ENCODE measurements around the gene CCDC33. TPM values are rescaled to one million over a fixed set of nuclear protein-coding genes. Genes with fewer than 3 reads are reported as not detected.

The CCDC33 gene
- total RNA-seq, 1 experiment from 2014 or later: not detected

DNA sequence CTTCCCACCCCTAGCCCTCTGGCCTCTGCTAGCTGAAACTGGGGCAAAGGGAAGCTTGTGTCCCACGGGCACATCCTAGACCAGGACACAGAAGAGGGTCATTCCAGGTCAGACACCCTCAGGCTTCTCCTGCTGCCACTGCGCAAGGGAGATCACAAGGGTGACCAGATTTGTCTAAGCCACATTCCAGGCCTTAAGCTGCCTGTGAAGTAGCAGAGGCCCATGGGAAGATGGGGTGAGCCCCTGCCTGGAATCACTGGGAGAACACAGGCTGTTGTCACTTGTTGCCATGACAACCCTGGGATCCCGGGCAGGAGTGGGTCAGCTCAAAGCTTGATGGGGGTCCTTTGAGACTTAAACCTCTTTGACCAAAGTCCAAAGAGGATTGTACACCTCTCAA lies 44.3 kb upstream of the CCDC33 start:
- no TSS peak for BruUV-seq (replicated peaks)
- no peak for ATAC-seq
- in situ Hi-C loops (cut with HindIII; ENCODE audit: low pct_unique_long_range_greater_than_20kb, low sequenced_read_pairs) (no loop called here), intact Hi-C loops (cut with micrococcal nuclease; ENCODE audit: unreplicated experiment) (no loop called here)
- no peaks in the 10 kb centered on the region for H3K36me3 ChIP-seq (ENCODE audit: control insufficient read depth, insufficient read depth, low read length)
- H3K27ac ChIP-seq (ENCODE audit: low read length): no peak overlapping the region
- H3K4me3 ChIP-seq (ENCODE audit: low read depth in 2 of 2, low read length in 2 of 2): no peak overlapping the region
- CTCF ChIA-PET: no interaction called here
- H3K27me3 ChIP-seq (ENCODE audit: control insufficient read depth, insufficient read depth, low read length): no peaks in the 10 kb centered on the region
- no peaks in the 10 kb centered on the region for H3K9me3 ChIP-seq (ENCODE audit: control insufficient read depth, insufficient read depth, low read depth, low read length)
- TF ChIP-seq, protein P1, sequence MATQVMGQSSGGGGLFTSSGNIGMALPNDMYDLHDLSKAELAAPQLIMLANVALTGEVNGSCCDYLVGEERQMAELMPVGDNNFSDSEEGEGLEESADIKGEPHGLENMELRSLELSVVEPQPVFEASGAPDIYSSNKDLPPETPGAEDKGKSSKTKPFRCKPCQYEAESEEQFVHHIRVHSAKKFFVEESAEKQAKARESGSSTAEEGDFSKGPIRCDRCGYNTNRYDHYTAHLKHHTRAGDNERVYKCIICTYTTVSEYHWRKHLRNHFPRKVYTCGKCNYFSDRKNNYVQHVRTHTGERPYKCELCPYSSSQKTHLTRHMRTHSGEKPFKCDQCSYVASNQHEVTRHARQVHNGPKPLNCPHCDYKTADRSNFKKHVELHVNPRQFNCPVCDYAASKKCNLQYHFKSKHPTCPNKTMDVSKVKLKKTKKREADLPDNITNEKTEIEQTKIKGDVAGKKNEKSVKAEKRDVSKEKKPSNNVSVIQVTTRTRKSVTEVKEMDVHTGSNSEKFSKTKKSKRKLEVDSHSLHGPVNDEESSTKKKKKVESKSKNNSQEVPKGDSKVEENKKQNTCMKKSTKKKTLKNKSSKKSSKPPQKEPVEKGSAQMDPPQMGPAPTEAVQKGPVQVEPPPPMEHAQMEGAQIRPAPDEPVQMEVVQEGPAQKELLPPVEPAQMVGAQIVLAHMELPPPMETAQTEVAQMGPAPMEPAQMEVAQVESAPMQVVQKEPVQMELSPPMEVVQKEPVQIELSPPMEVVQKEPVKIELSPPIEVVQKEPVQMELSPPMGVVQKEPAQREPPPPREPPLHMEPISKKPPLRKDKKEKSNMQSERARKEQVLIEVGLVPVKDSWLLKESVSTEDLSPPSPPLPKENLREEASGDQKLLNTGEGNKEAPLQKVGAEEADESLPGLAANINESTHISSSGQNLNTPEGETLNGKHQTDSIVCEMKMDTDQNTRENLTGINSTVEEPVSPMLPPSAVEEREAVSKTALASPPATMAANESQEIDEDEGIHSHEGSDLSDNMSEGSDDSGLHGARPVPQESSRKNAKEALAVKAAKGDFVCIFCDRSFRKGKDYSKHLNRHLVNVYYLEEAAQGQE (IDR thresholded peaks at IDR 0.05; ENCODE audit: insufficient read depth in 1 of 2, low read depth in 2 of 2, low read length in 1 of 2): no peak
- TF ChIP-seq SIN3A (IDR thresholded peaks at IDR 0.05; ENCODE audit: borderline replicate concordance, insufficient read depth, low read depth, low read length): no peak
- no peak for TF ChIP-seq POLR2AphosphoS5 (IDR thresholded peaks at IDR 0.05; ENCODE audit: low read depth, low read length)
- TF ChIP-seq TCF7L2 (IDR thresholded peaks at IDR 0.05; ENCODE audit: low read depth, low read length): no peak
- no peak for TF ChIP-seq CTCF (IDR thresholded peaks at IDR 0.05)
- no peak for DNase-seq (ENCODE audit: low read depth, low spot score)
- POLR2A ChIA-PET: no interaction called here
- peaks cover 2% of the 10 kb centered on the region; the same call in 1 of the 2 replicates for H3K4me1 ChIP-seq (ENCODE audit: control insufficient read depth, insufficient read depth, low read length)

DNA sequence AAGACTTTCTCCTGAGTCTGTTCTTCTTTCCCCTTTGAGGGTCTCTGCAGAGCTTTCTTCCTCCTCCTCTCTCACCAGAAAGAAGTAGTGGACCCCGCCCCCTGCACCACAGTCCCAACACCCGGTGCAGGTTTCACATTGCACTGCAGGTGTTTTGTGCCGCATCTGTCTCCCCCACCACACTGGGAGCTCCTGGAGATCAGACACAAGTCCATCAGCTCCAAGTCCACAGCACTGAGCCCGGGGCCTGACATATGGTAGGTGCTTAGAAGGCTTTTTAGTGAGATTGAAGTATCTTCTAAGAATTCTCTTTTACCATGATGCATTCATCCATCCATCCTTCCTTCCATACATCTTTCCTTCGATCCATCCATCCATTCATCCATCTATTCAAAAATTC lies 43.4 kb upstream of the CCDC33 start:
- in situ Hi-C loops (cut with HindIII; ENCODE audit: low pct_unique_long_range_greater_than_20kb, low sequenced_read_pairs): no loop called here
- peaks cover 2% of the 10 kb centered on the region; the same call in 1 of the 2 replicates for H3K4me1 ChIP-seq (ENCODE audit: control insufficient read depth, insufficient read depth, low read length)
- ATAC-seq (no peak), DNase-seq (ENCODE audit: low read depth, low spot score) (no peak)
- TF ChIP-seq POLR2AphosphoS5 (IDR thresholded peaks at IDR 0.05; ENCODE audit: low read depth, low read length) (no peak), TCF7L2 (IDR thresholded peaks at IDR 0.05; ENCODE audit: low read depth, low read length) (no peak), SIN3A (IDR thresholded peaks at IDR 0.05; ENCODE audit: borderline replicate concordance, insufficient read depth, low read depth, low read length) (no peak), CTCF (IDR thresholded peaks at IDR 0.05) (no peak)
- TF ChIP-seq, protein P1 (IDR thresholded peaks at IDR 0.05; ENCODE audit: insufficient read depth in 1 of 2, low read depth in 2 of 2, low read length in 1 of 2): no peak
- H3K36me3 ChIP-seq (ENCODE audit: control insufficient read depth, insufficient read depth, low read length): no peaks in the 10 kb centered on the region
- H3K27me3 ChIP-seq (ENCODE audit: control insufficient read depth, insufficient read depth, low read length): no peaks in the 10 kb centered on the region
- H3K9me3 ChIP-seq (ENCODE audit: control insufficient read depth, insufficient read depth, low read depth, low read length): no peaks in the 10 kb centered on the region
- no peak overlapping the region for H3K4me3 ChIP-seq (ENCODE audit: low read depth in 2 of 2, low read length in 2 of 2)
- intact Hi-C loops (cut with micrococcal nuclease; ENCODE audit: unreplicated experiment): no loop called here
- H3K27ac ChIP-seq (ENCODE audit: low read length): no peak overlapping the region
- ChIA-PET POLR2A (no interaction called here), CTCF (no interaction called here)
- BruUV-seq (replicated peaks): no TSS peak

All from Panc1 (cell line).